ENCODE results near the gene UTP4.
"Not testable (repeated sequence)": the region's sequence is repeated elsewhere in the genome, so short reads cannot be mapped to it uniquely, and the experiment has no call there.

Gene UTP4

GRCh38 chr16:69131839-69132423, 518 bp upstream of the UTP4 start:
- no peak for FAIRE-seq

GRCh38 chr16:69133373-69133954, 1.0 kb downstream of the UTP4 start:
- no peak for FAIRE-seq

DNA sequence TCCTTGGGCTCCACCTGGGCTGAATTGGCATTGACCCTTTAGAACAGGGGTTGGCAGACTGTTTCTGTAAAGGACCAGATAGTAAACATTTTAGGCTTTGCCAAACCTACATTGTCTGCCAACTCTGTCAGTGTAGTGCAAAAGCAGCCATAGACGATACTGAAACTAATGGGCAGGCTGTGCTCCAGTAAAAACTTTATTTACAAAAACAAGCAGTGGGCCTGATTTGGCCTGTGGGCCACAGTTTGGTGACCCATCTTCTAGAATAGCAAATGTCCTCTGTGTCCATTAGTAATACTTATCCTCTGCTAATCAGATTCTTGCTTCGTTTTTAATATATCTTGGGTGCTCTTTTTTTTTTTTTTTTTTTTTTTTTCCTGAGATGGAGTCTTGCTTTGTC, 6.2 kb downstream of the UTP4 start:
- FAIRE-seq = no peak

DNA sequence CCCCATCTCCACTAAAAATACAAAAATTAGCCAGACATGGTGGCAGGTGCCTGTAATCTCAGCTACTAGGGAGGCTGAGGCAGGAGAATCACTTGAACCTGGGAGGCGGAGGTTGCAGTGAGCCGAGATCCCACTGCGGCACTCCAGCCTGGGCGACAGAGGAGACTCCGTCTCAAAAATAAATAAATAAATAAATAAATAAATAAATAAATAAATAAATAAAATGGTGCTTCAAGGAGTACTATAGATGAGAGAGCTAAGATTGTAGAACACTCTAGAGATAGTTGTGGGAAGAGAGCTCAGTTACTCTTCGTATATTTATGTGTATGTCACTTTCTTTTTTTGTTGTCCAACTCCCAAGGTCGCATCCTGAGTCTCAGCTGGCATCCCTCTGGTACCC, 7.0 kb downstream of the UTP4 start:
- FAIRE-seq = not testable (repeated sequence)

DNA sequence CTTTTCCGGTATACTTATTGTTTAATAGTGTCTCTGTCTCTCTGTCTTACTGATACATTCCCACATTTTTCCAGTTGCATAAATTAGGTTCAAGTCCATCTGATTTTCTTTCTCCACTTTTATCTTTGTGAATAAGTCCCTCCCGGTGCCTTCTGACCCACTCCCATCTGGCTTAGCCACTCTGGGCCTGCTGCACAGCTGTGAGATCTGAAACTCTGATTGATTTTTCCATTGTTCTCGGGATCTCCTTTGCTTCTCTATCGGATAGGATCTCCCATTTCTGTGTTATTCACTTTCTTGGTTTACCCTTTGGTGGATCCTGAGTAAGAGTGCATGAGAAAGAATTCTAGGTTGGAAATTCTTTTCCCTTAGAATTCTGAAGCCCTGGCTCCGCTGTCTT, 8.6 kb downstream of the UTP4 start:
- FAIRE-seq = no peak

GRCh38 chr16:69141936-69142335, 9.5 kb downstream of the UTP4 start:
- FAIRE-seq = no peak

- no peak for FAIRE-seq
Observed at GRCh38 chr16:69143116-69143515, 10.7 kb downstream of the UTP4 start.

DNA sequence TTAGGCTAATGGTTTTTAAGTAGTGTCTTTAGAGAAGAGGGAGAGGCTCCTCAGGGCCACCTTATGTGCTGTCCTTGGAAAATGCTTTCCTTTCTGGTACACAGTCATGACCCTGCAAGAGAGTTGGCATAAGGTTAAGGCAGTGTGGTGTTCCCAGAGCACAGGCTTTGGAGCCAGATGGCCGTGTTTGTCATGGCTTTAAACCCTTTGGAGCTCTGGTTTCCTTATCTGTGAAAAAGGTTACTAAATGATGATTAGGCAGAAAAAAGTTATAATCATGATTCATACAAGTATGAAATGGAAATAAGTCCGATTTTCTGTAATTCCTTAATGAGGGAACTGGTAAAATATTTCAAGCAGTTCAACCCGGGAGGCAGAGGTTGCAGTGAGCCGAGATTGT, 13.2 kb downstream of the UTP4 start:
- no peak for FAIRE-seq

DNA sequence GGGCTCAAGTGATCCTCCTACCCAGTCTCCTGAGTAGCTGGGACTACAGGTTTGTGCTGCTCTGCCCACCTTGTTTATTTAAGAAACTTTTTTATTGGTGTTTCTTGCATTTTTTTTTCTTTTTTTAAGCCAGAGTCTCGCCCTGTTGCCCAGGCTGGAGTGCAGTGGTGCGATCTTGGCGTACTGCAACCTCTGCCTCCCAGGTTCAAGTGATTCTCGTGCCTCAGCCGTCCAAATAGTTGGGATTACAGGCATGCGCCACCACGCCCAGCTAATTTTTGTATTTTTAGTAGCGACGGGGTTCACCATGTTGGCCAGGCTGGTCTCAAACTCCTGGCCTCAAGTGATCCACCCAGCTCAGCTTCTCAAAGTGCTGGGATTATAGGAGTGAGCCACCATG, 17.2 kb downstream of the UTP4 start:
- not testable (repeated sequence) for FAIRE-seq

GRCh38 chr16:69150146-69150865, 17.9 kb downstream of the UTP4 start:
- FAIRE-seq = peak; percentile 94

- FAIRE-seq = no peak
Observed at GRCh38 chr16:69157196-69157595, 24.7 kb downstream of the UTP4 start.

GRCh38 chr16:69160192-69160591, 27.7 kb downstream of the UTP4 start:
- no peak for FAIRE-seq

DNA sequence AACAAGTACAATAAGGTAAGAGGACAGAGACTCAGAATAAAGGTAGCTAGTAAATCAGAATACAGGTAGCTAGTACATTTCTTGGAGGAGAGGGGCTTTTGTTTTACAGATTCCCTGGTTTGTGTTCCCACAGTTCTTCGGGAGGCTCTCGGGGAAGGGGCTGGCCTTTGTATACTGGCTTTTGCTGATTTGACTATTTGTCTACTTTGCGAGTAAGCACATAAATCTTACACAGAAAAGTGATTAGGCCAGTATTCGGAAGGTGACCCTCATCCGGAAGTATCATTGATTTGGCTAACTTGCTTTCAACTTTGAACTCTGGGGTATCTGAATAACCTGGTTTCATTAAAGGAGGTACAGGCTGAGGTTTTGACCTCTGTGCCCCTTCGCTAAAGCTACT, 33.1 kb downstream of the UTP4 start:
- no peak for FAIRE-seq

DNA sequence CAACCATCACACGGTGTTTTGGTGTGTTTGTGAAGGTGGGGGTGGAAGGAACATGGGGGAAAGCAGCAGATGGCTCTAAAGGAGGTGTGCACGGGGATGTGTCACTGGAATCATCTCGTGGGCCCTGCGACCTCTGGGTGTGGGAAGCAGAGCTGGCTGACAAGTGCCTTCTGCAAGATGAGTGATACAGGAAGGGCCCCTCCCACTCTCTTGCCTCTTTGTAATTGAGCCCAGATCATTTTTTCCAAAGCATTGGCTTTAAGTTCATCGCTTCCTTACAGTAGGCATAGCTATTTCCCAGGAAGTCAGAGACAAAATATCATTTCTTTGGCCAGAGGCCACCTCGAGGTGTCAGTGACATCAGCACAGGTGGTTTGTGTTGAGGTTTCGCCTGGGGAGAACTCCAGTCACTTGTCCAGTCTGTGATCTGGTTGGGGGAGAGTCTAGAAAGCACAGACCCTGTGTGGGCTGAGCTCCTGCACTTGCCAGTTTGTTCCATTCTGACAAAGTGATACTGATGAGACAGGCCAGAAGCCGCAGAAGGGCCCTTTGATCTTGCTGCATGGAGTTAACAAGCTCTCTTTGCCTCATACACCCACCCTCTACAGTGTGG, 33.9 kb downstream of the UTP4 start:
- no peak for FAIRE-seq

GRCh38 chr16:69166946-69167930, 34.8 kb downstream of the UTP4 start:
- FAIRE-seq = no peak

- no peak for FAIRE-seq
Observed at GRCh38 chr16:69169051-69169450, 36.6 kb downstream of the UTP4 start.

- no peak for FAIRE-seq
Observed at GRCh38 chr16:69169607-69170352, 37.3 kb downstream of the UTP4 start.

GRCh38 chr16:69171325-69172084, 39.1 kb downstream of the UTP4 start:
- FAIRE-seq = no peak

- FAIRE-seq = no peak
Observed at GRCh38 chr16:69176033-69176800, 43.8 kb downstream of the UTP4 start.

DNA sequence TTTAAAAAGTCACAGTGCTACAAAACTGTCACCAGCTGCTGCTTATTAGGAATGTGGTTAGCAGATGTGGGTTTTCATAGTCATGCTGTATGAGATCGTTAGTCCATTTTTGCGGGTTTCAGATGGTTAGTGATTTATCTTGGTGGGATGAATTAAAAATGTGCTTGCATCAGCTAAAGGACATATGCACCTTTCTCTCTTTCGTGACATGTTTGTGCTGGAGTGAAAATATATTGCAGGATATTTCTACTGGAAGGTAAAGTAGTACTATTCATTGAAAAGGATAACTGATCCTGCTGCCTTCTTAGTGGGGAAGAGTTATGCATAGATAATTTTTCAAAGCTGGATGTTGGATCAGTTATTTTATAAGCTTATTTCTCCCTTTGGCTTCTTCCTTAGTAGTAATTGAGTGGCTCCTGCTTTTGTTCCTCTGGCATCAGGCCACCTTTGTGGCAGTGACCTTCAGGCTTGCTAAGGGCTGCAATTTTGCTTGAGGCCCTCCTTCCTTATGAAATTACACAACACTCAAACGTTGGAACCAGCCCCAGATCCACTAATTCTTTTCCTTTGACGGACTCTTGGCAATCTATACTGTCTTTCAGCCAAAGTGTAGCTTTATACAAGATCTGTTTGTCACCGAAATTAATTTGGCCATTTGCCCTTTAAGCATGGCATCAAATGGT, 47.0 kb downstream of the UTP4 start:
- FAIRE-seq = no peak

All from TTC549 (cell line).